ENCODE data around the gene UST.

- TF ChIP-seq YY1 (IDR thresholded peaks at IDR 0.05; ENCODE audit: insufficient read depth, insufficient read length) = no peak
- TF ChIP-seq ZNF274 (IDR thresholded peaks at IDR 0.05; ENCODE audit: low read depth, low read length) = no peak
- TF ChIP-seq SUZ12 (IDR thresholded peaks at IDR 0.05; ENCODE audit: extremely low read depth, insufficient read depth, insufficient read length) = no peak
Observed at GRCh38 chr6:148780918-148781436, 34.1 kb downstream of the UST start.

Data from NT2/D1 (cell line).